ENCODE data around the gene ELMO1. TPM values are rescaled to one million over a fixed set of nuclear protein-coding genes. Genes with fewer than 3 reads are reported as not detected.

The ELMO1 gene
- total and polyA plus RNA-seq, 9 donors: 8.9 to 48.9 (median 28.0) TPM

DNA sequence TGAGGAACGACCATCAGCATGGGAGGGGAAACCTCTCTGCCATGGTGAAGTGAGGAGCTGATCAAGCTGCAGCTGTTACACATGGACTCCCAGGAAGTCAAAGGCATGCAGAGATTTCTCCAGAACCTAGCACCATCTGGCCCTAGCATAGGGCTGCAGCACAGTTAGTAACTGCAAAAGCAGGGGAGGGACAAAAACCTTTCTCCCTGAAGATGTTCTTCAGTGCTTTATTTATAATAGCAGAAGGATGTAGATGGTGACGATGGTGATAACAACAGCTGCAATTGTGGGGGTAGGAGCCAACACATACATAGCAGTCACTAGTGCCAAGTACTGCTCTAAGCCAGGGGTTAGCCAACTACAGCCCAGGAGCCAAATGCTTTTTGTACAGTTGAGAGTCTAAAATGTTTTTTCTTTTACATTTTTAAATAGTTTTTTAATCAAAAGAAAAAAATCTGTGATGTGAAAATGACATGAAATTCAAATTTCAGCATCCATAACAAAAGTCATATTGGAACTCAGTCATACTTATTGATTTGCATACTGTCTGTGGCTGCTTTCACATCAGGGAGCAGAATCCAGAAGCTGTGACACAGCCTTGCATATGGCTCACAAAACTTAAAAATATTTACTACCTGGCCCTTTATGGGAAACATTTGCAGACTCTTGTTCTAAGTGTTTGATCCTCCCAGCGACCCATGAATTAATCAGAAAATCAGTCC is 299.5 kb downstream of the ELMO1 start:
- Histone ChIP-seq H3K27ac (no peak overlapping the region), H3K36me3 (no peaks in the 10 kb centered on the region), H3K27me3 (no peaks in the 10 kb centered on the region), H3K4me1 (ENCODE audit: insufficient read depth) (no peaks in the 10 kb centered on the region), H3K9me3 (no peaks in the 10 kb centered on the region), H3K4me3 (no peak overlapping the region)
- intact Hi-C loops (cut with DNase I): no loop called here
- TF ChIP-seq EP300 (IDR thresholded peaks at IDR 0.05) (no peak), POLR2A (IDR thresholded peaks at IDR 0.05) (no peak)
- TF ChIP-seq, protein P1, sequence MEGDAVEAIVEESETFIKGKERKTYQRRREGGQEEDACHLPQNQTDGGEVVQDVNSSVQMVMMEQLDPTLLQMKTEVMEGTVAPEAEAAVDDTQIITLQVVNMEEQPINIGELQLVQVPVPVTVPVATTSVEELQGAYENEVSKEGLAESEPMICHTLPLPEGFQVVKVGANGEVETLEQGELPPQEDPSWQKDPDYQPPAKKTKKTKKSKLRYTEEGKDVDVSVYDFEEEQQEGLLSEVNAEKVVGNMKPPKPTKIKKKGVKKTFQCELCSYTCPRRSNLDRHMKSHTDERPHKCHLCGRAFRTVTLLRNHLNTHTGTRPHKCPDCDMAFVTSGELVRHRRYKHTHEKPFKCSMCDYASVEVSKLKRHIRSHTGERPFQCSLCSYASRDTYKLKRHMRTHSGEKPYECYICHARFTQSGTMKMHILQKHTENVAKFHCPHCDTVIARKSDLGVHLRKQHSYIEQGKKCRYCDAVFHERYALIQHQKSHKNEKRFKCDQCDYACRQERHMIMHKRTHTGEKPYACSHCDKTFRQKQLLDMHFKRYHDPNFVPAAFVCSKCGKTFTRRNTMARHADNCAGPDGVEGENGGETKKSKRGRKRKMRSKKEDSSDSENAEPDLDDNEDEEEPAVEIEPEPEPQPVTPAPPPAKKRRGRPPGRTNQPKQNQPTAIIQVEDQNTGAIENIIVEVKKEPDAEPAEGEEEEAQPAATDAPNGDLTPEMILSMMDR (IDR thresholded peaks at IDR 0.05): no peak
- 19 to 35% (median 24%) methylated on average over 3 of the region's 3 CpGs for WGBS, 3 donors
- DNase-seq: no peak

- Histone ChIP-seq H3K4me3 (no peak overlapping the region), H3K4me1 (ENCODE audit: insufficient read depth) (no peaks in the 10 kb centered on the region), H3K27me3 (no peaks in the 10 kb centered on the region), H3K9me3 (no peaks in the 10 kb centered on the region), H3K36me3 (no peaks in the 10 kb centered on the region), H3K27ac (no peak overlapping the region)
- intact Hi-C loops (cut with DNase I): no loop called here
- TF ChIP-seq, protein P1 (IDR thresholded peaks at IDR 0.05): no peak
- TF ChIP-seq POLR2A (IDR thresholded peaks at IDR 0.05): no peak
- no peak for TF ChIP-seq EP300 (IDR thresholded peaks at IDR 0.05)
- WGBS, 3 donors: 77 to 83% (median 81%) methylated on average over 2 of the region's 2 CpGs
- DNase-seq: no peak
These were observed 303.0 kb downstream of the ELMO1 start for GRCh38 chr7:37145682-37146081.

GRCh38 chr7:37144423-37144822 is 304.2 kb downstream of the ELMO1 start:
- no peaks in the 10 kb centered on the region for H3K36me3 ChIP-seq
- no peak overlapping the region for H3K4me3 ChIP-seq
- TF ChIP-seq, protein P1 (IDR thresholded peaks at IDR 0.05): no peak
- TF ChIP-seq POLR2A (IDR thresholded peaks at IDR 0.05): no peak
- TF ChIP-seq EP300 (IDR thresholded peaks at IDR 0.05): no peak
- no peaks in the 10 kb centered on the region for H3K4me1 ChIP-seq (ENCODE audit: insufficient read depth)
- H3K9me3 ChIP-seq: no peaks in the 10 kb centered on the region
- H3K27me3 ChIP-seq: no peaks in the 10 kb centered on the region
- WGBS, 3 donors: 19 to 59% (median 26%) methylated on average over 1 of the region's 1 CpG
- H3K27ac ChIP-seq: no peak overlapping the region
- no peak for DNase-seq
- intact Hi-C loops (cut with DNase I): no loop called here

GRCh38 chr7:37142958-37143357 is 305.7 kb downstream of the ELMO1 start:
- intact Hi-C loops (cut with DNase I): no loop called here
- Histone ChIP-seq H3K36me3 (no peaks in the 10 kb centered on the region), H3K4me3 (no peak overlapping the region), H3K27me3 (no peaks in the 10 kb centered on the region), H3K9me3 (no peaks in the 10 kb centered on the region), H3K27ac (no peak overlapping the region), H3K4me1 (ENCODE audit: insufficient read depth) (no peaks in the 10 kb centered on the region)
- DNase-seq: no peak
- TF ChIP-seq POLR2A (IDR thresholded peaks at IDR 0.05) (no peak), EP300 (IDR thresholded peaks at IDR 0.05) (no peak)
- TF ChIP-seq, protein P1 (IDR thresholded peaks at IDR 0.05): no peak
- WGBS, 3 donors: 81 to 90% (median 88%) methylated on average over 3 of the region's 3 CpGs

All from ovary (tissue), 9 donors.